ENCODE data around the gene OSM.

The OSM gene

GRCh38 chr22:30230330-30230729 lies 36.3 kb downstream of the OSM start:
- Mint-ChIP-seq H3K9me3 (no peaks in the 10 kb centered on the region), H3K4me3 (no peak overlapping the region), H3K36me3 (ENCODE audit: low read depth) (no peaks in the 10 kb centered on the region), H3K27me3 (ENCODE audit: low read depth) (peaks cover 27% of the 10 kb centered on the region), H3K27ac (peak overlapping the region in 2 of 3 experiments; percentile 20 to 59), H3K4me1 (peaks cover 37% of the 10 kb centered on the region)
- no peak for TF ChIP-seq CTCF (IDR thresholded peaks at IDR 0.05; ENCODE audit: unreplicated experiment in 3 of 3)

- no peak for TF ChIP-seq CTCF (IDR thresholded peaks at IDR 0.05; ENCODE audit: unreplicated experiment in 3 of 3)
- Mint-ChIP-seq H3K27me3 (ENCODE audit: low read depth) (peaks cover 26% of the 10 kb centered on the region), H3K27ac (peak overlapping the region; percentile 18 to 61 (median 23))
These were observed 37.9 kb downstream of the OSM start for GRCh38 chr22:30228509-30229359.

GRCh38 chr22:30227438-30228228 lies 39.0 kb downstream of the OSM start:
- TF ChIP-seq CTCF (IDR thresholded peaks at IDR 0.05; ENCODE audit: unreplicated experiment in 3 of 3), result no peak
- peaks cover 26% of the 10 kb centered on the region for H3K27me3 Mint-ChIP-seq (ENCODE audit: low read depth)
- peaks cover 3% of the 10 kb centered on the region for H3K36me3 Mint-ChIP-seq (ENCODE audit: low read depth)
- peaks cover 29% of the 10 kb centered on the region for H3K4me1 Mint-ChIP-seq
- H3K9me3 Mint-ChIP-seq, result no peaks in the 10 kb centered on the region
- H3K4me3 Mint-ChIP-seq, result no peak overlapping the region
- peak overlapping the region in 1 of 3 experiments; percentile 37 for H3K27ac Mint-ChIP-seq

More at GRCh38 chr22:30228509-30229359, 37.9 kb downstream of the OSM start:
- Mint-ChIP-seq H3K36me3 (ENCODE audit: low read depth) (peaks cover 3% of the 10 kb centered on the region), H3K4me1 (peaks cover 25% of the 10 kb centered on the region), H3K4me3 (no peak overlapping the region), H3K9me3 (no peaks in the 10 kb centered on the region)

GRCh38 chr22:30226192-30226832 lies 40.3 kb downstream of the OSM start:
- Mint-ChIP-seq H3K4me1 (peaks cover 21% of the 10 kb centered on the region), H3K9me3 (no peaks in the 10 kb centered on the region), H3K4me3 (no peak overlapping the region), H3K27ac (peak overlapping the region in 1 of 3 experiments; percentile 21), H3K27me3 (ENCODE audit: low read depth) (peaks cover 21% of the 10 kb centered on the region), H3K36me3 (ENCODE audit: low read depth) (peaks cover 3% of the 10 kb centered on the region)
- TF ChIP-seq CTCF (IDR thresholded peaks at IDR 0.05; ENCODE audit: unreplicated experiment in 3 of 3), result no peak

GRCh38 chr22:30225220-30225927 lies 41.3 kb downstream of the OSM start:
- no peak overlapping the region for H3K4me3 Mint-ChIP-seq
- H3K27me3 Mint-ChIP-seq (ENCODE audit: low read depth), result peaks cover 15% of the 10 kb centered on the region
- H3K27ac Mint-ChIP-seq, result peak overlapping the region in 1 of 3 experiments; percentile 70
- peaks cover 3% of the 10 kb centered on the region for H3K36me3 Mint-ChIP-seq (ENCODE audit: low read depth)
- H3K4me1 Mint-ChIP-seq, result peaks cover 21% of the 10 kb centered on the region
- TF ChIP-seq CTCF (IDR thresholded peaks at IDR 0.05; ENCODE audit: unreplicated experiment in 3 of 3), result no peak
- no peaks in the 10 kb centered on the region for H3K9me3 Mint-ChIP-seq
